22Rv1 (cell line): ENCODE results near the gene PODN.

Experiments
- ZFX ChIP-seq: fragments of 450-650 bp; IDR thresholded peaks from 2 replicates; pipeline ENCODE4 v1.6.1; 2017; ENCODE audit warnings: antibody characterized with exemption, borderline replicate concordance
- TF ChIP-seq, protein P1 (sequence below): fragments of 450-650 bp; IDR thresholded peaks from 2 replicates; pipeline ENCODE4 v1.5.1; 2017; ENCODE audit warnings: mild to moderate bottlenecking

DNA sequence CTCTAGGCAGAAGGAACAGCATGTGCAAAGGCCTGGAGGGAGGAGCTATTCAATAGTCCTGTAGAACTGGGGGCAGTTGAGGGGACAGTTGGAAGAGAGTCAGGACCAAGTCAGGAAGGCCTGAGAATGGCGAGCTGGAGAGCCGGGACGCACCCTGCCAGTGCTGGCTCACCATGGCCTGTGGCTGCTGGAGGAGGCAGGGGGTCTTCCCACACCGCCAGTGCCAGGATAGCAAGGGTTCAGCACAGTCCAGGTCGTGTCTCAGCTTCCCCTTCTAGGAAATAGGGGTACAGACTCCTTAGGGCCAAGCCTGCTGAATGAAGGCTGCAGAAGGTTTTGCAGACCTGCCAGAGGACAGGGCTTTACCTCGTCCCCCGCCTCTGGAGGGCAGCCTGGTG, 7.3 kb downstream of the PODN start:
- TF ChIP-seq, protein P1, sequence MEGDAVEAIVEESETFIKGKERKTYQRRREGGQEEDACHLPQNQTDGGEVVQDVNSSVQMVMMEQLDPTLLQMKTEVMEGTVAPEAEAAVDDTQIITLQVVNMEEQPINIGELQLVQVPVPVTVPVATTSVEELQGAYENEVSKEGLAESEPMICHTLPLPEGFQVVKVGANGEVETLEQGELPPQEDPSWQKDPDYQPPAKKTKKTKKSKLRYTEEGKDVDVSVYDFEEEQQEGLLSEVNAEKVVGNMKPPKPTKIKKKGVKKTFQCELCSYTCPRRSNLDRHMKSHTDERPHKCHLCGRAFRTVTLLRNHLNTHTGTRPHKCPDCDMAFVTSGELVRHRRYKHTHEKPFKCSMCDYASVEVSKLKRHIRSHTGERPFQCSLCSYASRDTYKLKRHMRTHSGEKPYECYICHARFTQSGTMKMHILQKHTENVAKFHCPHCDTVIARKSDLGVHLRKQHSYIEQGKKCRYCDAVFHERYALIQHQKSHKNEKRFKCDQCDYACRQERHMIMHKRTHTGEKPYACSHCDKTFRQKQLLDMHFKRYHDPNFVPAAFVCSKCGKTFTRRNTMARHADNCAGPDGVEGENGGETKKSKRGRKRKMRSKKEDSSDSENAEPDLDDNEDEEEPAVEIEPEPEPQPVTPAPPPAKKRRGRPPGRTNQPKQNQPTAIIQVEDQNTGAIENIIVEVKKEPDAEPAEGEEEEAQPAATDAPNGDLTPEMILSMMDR: no peak
- TF ChIP-seq ZFX: no peak
